Panc1 (cell line): ENCODE measurements around the gene TBC1D16. TPM values are rescaled to one million over a fixed set of nuclear protein-coding genes. Genes with fewer than 3 reads are reported as not detected.

ENCODE experiments used
- ATAC-seq: fragments of 200-7000 bp; cut with Tn5 transposase; 2 replicates; pipeline ENCODE4 v1.9.1; 2020; ENCODE audit warnings: mild to moderate bottlenecking, moderate library complexity
- BruUV-seq: library from RNA; stranded (reverse); fragments of 400-500 nt; replicated peaks from 2 replicates; lab custom pipeline; 2021; lab: Mats Ljungman, UMichigan
- CTCF ChIA-PET: fragments of 300-600 bp; sonication (Branson Sonifier 250); formaldehyde crosslinking; loops from one replicate; lab custom pipeline; 2022; ENCODE audit warnings: antibody characterized with exemption; lab: Charles Lee
- POLR2A ChIA-PET: fragments of 300-600 bp; sonication (Branson Sonifier 250); formaldehyde crosslinking; loops from one replicate; lab custom pipeline; 2022; ENCODE audit warnings: antibody characterized with exemption; lab: Charles Lee
- DNase-seq: peaks from one replicate; pipeline ENCODE4 v3.0.0-alpha.2; 2010; ENCODE audit warnings: low read depth, low spot score
- H3K27ac ChIP-seq: 2 replicates; pipeline ENCODE4 v1.5.1; 2011; ENCODE audit warnings: mild to moderate bottlenecking, low read length, inconsistent platforms
- H3K27me3 ChIP-seq: fragments of 200-500 bp; sonication (Bioruptor generic); 2 replicates; pipeline ENCODE4 v1.6.0; 2014; ENCODE audit warnings: low read length, inconsistent platforms; ENCODE audit not compliant: control insufficient read depth, insufficient read depth
- H3K36me3 ChIP-seq: fragments of 200-500 bp; sonication (Bioruptor generic); 2 replicates; pipeline ENCODE4 v1.5.1; 2014; ENCODE audit warnings: inconsistent platforms, mild to moderate bottlenecking, low read length, moderate library complexity; ENCODE audit not compliant: control insufficient read depth, insufficient read depth
- H3K4me1 ChIP-seq: 2 replicates; pipeline ENCODE4 v1.5.1; 2011; ENCODE audit warnings: inconsistent platforms, mild to moderate bottlenecking, low read length, moderate library complexity; ENCODE audit not compliant: control insufficient read depth, insufficient read depth
- H3K4me3 ChIP-seq, 2 experiments: 2 replicates each; pipeline ENCODE4 v1.5.1; 2011 to 2012; ENCODE audit warnings: low read depth in 2 of 2, low read length in 2 of 2, mild to moderate bottlenecking in 2 of 2, inconsistent platforms in 1 of 2, moderate library complexity in 1 of 2
- H3K9me3 ChIP-seq: fragments of 200-500 bp; sonication (Bioruptor generic); 2 replicates; pipeline ENCODE4 v1.5.1; 2014; ENCODE audit warnings: low read depth, mild to moderate bottlenecking, inconsistent platforms, low read length, moderate library complexity; ENCODE audit not compliant: control insufficient read depth, insufficient read depth
- POLR2AphosphoS5 ChIP-seq: IDR thresholded peaks from 2 replicates; pipeline ENCODE4 v1.6.1; 2012; ENCODE audit warnings: mild to moderate bottlenecking, low read depth, low read length, moderate library complexity
- SIN3A ChIP-seq: IDR thresholded peaks from 2 replicates; pipeline ENCODE4 v1.6.1; 2012; ENCODE audit warnings: low read depth, mild to moderate bottlenecking, low read length, moderate library complexity, borderline replicate concordance; ENCODE audit not compliant: insufficient read depth
- TCF7L2 ChIP-seq: IDR thresholded peaks from 2 replicates; pipeline ENCODE4 v1.6.1; 2011; ENCODE audit warnings: mild to moderate bottlenecking, low read depth, low read length, inconsistent platforms
- in situ Hi-C: cut with HindIII; loops from 2 replicates; pipeline ENCODE4 v1.10.0; 2016; ENCODE audit warnings: low sequenced_read_pairs, low pct_unique_long_range_greater_than_20kb
- intact Hi-C: fragments of 100-400 bp; cut with micrococcal nuclease; formaldehyde crosslinking; loops from one replicate; pipeline ENCODE4 v1.10.0; 2022; ENCODE audit not compliant: unreplicated experiment
- total RNA-seq: library from RNA; stranded (reverse); gene quantifications from one replicate; pipeline ENCODE4 v1.2.1, GENCODE V29; 2021; ENCODE audit not compliant: unreplicated experiment
- TF ChIP-seq, protein P1 (sequence below), 2 experiments: IDR thresholded peaks; 2 replicates each; pipeline ENCODE4 v1.6.1; 2011 to 2012; ENCODE audit warnings: low read depth in 2 of 2, control low read depth in 1 of 2, low read length in 1 of 2, mild to moderate bottlenecking in 1 of 2, moderate library complexity in 1 of 2; ENCODE audit not compliant: insufficient read depth in 1 of 2
- TF ChIP-seq, protein P2 (sequence below): fragments of 450-650 bp; IDR thresholded peaks from 2 replicates; pipeline ENCODE4 v1.5.1; 2017; ENCODE audit warnings: mild to moderate bottlenecking

The TBC1D16 gene
- total RNA-seq, 1 experiment from 2014 or later = 41.6 TPM

DNA sequence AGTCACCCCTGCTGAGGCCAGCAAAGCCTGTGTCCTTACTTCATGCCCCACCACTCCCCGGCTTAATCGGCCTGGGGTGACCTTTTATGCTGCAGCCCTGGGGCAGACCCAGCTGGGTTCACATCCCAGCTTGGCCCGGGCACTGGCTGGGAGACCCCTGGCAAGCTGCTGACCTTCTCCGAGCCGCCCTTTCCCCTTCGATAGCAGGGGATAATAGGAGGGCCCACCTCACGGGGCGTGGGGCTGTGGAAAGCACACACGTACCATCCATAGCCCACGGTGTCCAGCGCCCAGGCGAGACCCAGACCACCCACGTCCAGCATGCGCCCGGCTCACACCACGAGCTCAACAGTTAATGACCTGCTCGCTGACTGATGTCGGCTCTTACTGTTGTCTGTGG is 26.8 kb downstream of the TBC1D16 start:
- Histone ChIP-seq H3K27me3 (no peaks in the 10 kb centered on the region), H3K4me1 (peaks cover 7% of the 10 kb centered on the region), H3K4me3 (no peak overlapping the region), H3K36me3 (no peaks in the 10 kb centered on the region), H3K9me3 (no peaks in the 10 kb centered on the region), H3K27ac (no peak overlapping the region)
- BruUV-seq = no TSS peak
- CTCF ChIA-PET = interaction anchor here (0.7 to 2.3 kb wide), 11 partner anchors 9 to 263 kb away, joined by 3 to 7 read pairs (median 4); no protein-coding TSS in a partner anchor
- POLR2A ChIA-PET = no interaction called here
- DNase-seq (no peak), ATAC-seq (peak; percentile 38)
- TF ChIP-seq, protein P1, sequence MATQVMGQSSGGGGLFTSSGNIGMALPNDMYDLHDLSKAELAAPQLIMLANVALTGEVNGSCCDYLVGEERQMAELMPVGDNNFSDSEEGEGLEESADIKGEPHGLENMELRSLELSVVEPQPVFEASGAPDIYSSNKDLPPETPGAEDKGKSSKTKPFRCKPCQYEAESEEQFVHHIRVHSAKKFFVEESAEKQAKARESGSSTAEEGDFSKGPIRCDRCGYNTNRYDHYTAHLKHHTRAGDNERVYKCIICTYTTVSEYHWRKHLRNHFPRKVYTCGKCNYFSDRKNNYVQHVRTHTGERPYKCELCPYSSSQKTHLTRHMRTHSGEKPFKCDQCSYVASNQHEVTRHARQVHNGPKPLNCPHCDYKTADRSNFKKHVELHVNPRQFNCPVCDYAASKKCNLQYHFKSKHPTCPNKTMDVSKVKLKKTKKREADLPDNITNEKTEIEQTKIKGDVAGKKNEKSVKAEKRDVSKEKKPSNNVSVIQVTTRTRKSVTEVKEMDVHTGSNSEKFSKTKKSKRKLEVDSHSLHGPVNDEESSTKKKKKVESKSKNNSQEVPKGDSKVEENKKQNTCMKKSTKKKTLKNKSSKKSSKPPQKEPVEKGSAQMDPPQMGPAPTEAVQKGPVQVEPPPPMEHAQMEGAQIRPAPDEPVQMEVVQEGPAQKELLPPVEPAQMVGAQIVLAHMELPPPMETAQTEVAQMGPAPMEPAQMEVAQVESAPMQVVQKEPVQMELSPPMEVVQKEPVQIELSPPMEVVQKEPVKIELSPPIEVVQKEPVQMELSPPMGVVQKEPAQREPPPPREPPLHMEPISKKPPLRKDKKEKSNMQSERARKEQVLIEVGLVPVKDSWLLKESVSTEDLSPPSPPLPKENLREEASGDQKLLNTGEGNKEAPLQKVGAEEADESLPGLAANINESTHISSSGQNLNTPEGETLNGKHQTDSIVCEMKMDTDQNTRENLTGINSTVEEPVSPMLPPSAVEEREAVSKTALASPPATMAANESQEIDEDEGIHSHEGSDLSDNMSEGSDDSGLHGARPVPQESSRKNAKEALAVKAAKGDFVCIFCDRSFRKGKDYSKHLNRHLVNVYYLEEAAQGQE (IDR thresholded peaks at IDR 0.05; ENCODE audit: insufficient read depth in 1 of 2, low read depth in 2 of 2, low read length in 1 of 2) = no peak
- TF ChIP-seq POLR2AphosphoS5 (no peak), TCF7L2 (peak; percentile 66; the same call in 1 of the 2 replicates), SIN3A (no peak)
- in situ Hi-C loops = no loop called here
- intact Hi-C loops = loop anchor here (5.0 kb wide), 1 partner anchor 73 kb away; no protein-coding TSS in a partner anchor

DNA sequence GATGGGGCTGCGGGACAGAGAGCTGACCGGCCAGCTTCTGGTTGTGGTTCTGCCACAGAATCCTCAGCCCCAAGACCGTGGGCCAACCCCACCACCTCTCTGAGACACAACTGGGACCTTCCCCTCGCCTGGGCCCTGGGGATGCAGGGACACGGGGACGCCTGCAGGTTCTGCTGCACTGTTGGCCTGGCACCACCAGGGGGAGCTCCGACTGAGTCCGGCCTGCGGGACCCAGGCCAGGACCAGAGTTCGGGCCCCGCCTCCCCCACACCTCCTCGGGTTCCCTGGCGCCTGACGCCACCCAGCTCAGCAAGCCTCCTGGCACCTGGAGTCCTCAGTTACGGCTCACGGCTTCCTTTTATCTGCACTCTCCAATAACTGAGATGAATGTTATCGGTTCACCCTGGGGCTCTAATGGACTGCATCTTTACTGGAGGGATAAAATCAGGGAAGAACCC is 27.3 kb downstream of the TBC1D16 start:
- intact Hi-C loops = loop anchor here (5.0 kb wide), 1 partner anchor 74 kb away; no protein-coding TSS in a partner anchor
- no peak for TF ChIP-seq SIN3A
- peak; percentile 93 for TF ChIP-seq TCF7L2
- TF ChIP-seq, protein P2, sequence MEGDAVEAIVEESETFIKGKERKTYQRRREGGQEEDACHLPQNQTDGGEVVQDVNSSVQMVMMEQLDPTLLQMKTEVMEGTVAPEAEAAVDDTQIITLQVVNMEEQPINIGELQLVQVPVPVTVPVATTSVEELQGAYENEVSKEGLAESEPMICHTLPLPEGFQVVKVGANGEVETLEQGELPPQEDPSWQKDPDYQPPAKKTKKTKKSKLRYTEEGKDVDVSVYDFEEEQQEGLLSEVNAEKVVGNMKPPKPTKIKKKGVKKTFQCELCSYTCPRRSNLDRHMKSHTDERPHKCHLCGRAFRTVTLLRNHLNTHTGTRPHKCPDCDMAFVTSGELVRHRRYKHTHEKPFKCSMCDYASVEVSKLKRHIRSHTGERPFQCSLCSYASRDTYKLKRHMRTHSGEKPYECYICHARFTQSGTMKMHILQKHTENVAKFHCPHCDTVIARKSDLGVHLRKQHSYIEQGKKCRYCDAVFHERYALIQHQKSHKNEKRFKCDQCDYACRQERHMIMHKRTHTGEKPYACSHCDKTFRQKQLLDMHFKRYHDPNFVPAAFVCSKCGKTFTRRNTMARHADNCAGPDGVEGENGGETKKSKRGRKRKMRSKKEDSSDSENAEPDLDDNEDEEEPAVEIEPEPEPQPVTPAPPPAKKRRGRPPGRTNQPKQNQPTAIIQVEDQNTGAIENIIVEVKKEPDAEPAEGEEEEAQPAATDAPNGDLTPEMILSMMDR = peak; percentile 99
- peak; percentile 37; the same call in 1 of the 2 replicates for TF ChIP-seq POLR2AphosphoS5
- in situ Hi-C loops = no loop called here

DNA sequence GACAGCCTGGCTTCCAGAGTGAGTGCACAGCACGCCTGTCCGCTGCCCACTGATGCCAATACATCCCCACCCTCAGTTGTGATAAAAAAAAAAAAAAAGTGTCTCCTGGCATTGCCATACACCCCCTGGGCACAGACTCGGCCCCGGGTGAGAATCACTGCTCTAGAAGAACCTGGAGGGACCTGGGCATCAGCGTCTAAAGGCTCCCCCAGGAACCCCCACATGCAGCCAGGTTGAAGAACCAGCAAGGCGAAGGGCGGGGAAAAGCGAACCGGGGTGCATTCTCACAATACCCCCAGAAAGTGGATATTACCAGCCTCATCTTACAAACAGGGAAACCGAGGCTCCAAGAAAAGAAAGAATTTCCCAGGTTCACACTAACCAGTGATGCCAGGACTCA is 27.7 kb downstream of the TBC1D16 start:
- no peaks in the 10 kb centered on the region for H3K36me3 ChIP-seq
- CTCF ChIA-PET = interaction anchor here (0.6 to 2.3 kb wide), 10 partner anchors 10 to 262 kb away, joined by 3 to 7 read pairs (median 4); no protein-coding TSS in a partner anchor
- no peaks in the 10 kb centered on the region for H3K9me3 ChIP-seq
- H3K4me1 ChIP-seq = peaks cover 7% of the 10 kb centered on the region
- intact Hi-C loops (loop anchor here (5.0 kb wide), 1 partner anchor 74 kb away; no protein-coding TSS in a partner anchor), in situ Hi-C loops (no loop called here)
- DNase-seq = no peak
- no peak for ATAC-seq
- POLR2A ChIA-PET = interaction anchor here (0.6 kb wide), 1 partner anchor 27 kb away, joined by 5 read pairs; no protein-coding TSS in a partner anchor
- no peak overlapping the region for H3K4me3 ChIP-seq
- H3K27me3 ChIP-seq = no peaks in the 10 kb centered on the region
- no peak overlapping the region for H3K27ac ChIP-seq
- no TSS peak for BruUV-seq
- TF ChIP-seq, protein P2 = no peak
- no peak for TF ChIP-seq POLR2AphosphoS5

More for the DNA sequence above, 27.3 kb downstream of the TBC1D16 start:
- Histone ChIP-seq H3K27me3 (no peaks in the 10 kb centered on the region), H3K4me1 (peaks cover 7% of the 10 kb centered on the region), H3K27ac (no peak overlapping the region), H3K9me3 (no peaks in the 10 kb centered on the region), H3K4me3 (no peak overlapping the region), H3K36me3 (no peaks in the 10 kb centered on the region)
- no peak for DNase-seq
- no TSS peak for BruUV-seq
- ChIA-PET CTCF (interaction anchor here (0.6 to 2.3 kb wide), 12 partner anchors 8 to 262 kb away, joined by 3 to 7 read pairs (median 4); no protein-coding TSS in a partner anchor), POLR2A (interaction anchor here (0.6 kb wide), 1 partner anchor 26 kb away, joined by 5 read pairs; no protein-coding TSS in a partner anchor)
- ATAC-seq = peak; percentile 87
